SK-N-SH treated with all-trans-retinoic acid at 6 μM for 48 hours (cell line): Measurements from ENCODE around the gene CDCA7L.

Experiments
- ATAC-seq: fragments of 200-7000 bp; cut with Tn5 transposase; 3 replicates; pipeline ENCODE4 v1.9.1; 2020; ENCODE audit warnings: mild to moderate bottlenecking, moderate library complexity
- ARNTL ChIP-seq: fragments of 450-650 bp; formaldehyde crosslinking; IDR thresholded peaks from 2 replicates; pipeline ENCODE4 v1.5.0; 2020; ENCODE audit warnings: low read depth, mild to moderate bottlenecking, moderate library complexity, borderline replicate concordance
- BACH2 ChIP-seq: fragments of 250-450 bp; sonication (Bioruptor Pico); IDR thresholded peaks from 2 replicates; pipeline ENCODE4 v1.9.0; 2021; ENCODE audit warnings: mild to moderate bottlenecking, borderline replicate concordance
- CSDC2 ChIP-seq: fragments of 250-450 bp; sonication (Bioruptor Pico); IDR thresholded peaks from 2 replicates; pipeline ENCODE4 v1.5.0; 2020; ENCODE audit warnings: mild to moderate bottlenecking, moderate library complexity
- CSRNP3 ChIP-seq: fragments of 250-450 bp; sonication (Bioruptor Pico); IDR thresholded peaks from 2 replicates; pipeline ENCODE4 v1.5.1; 2021; ENCODE audit warnings: mild to moderate bottlenecking, moderate library complexity
- ESRRG ChIP-seq: fragments of 250-450 bp; sonication (Bioruptor Pico); IDR thresholded peaks from 2 replicates; pipeline ENCODE4 v1.6.1; 2021; ENCODE audit warnings: mild to moderate bottlenecking
- OSR1 ChIP-seq: fragments of 250-450 bp; sonication (Bioruptor Pico); IDR thresholded peaks from 2 replicates; pipeline ENCODE4 v1.8.0; 2022; ENCODE audit warnings: moderate library complexity, mild to moderate bottlenecking, inconsistent platforms
- PATZ1 ChIP-seq: fragments of 250-450 bp; sonication (Bioruptor Pico); IDR thresholded peaks from 2 replicates; pipeline ENCODE4 v1.8.0; 2020; ENCODE audit warnings: mild to moderate bottlenecking, moderate library complexity, borderline replicate concordance
- POU6F1 ChIP-seq: fragments of 250-450 bp; sonication (Bioruptor Pico); IDR thresholded peaks from 2 replicates; pipeline ENCODE4 v1.8.0; 2021; ENCODE audit warnings: low read depth, mild to moderate bottlenecking, moderate library complexity, borderline replicate concordance
- PPARA ChIP-seq: fragments of 250-450 bp; sonication (Bioruptor Pico); IDR thresholded peaks from 2 replicates; pipeline ENCODE4 v1.5.0; 2020; ENCODE audit warnings: mild to moderate bottlenecking, borderline replicate concordance
- RARB ChIP-seq: fragments of 250-450 bp; sonication (Bioruptor Pico); IDR thresholded peaks from 2 replicates; pipeline ENCODE4 v1.8.0; 2021; ENCODE audit warnings: mild to moderate bottlenecking, moderate library complexity
- SNAI2 ChIP-seq: fragments of 250-450 bp; sonication (Bioruptor Pico); IDR thresholded peaks from 2 replicates; pipeline ENCODE4 v1.5.0; 2020; ENCODE audit warnings: mild to moderate bottlenecking, moderate library complexity
- TCF4 ChIP-seq: fragments of 250-450 bp; sonication (Bioruptor Pico); IDR thresholded peaks from 2 replicates; pipeline ENCODE4 v1.8.0; 2021; ENCODE audit warnings: mild to moderate bottlenecking, moderate library complexity, borderline replicate concordance
- TOX ChIP-seq: fragments of 250-450 bp; sonication (Bioruptor Pico); IDR thresholded peaks from 2 replicates; pipeline ENCODE4 v1.8.0; 2021; ENCODE audit warnings: mild to moderate bottlenecking, moderate library complexity, borderline replicate concordance
- ZC3H10 ChIP-seq: fragments of 250-450 bp; sonication (Bioruptor Pico); IDR thresholded peaks from 2 replicates; pipeline ENCODE4 v1.5.1; 2021; ENCODE audit warnings: mild to moderate bottlenecking, moderate library complexity
- ZFP3 ChIP-seq: fragments of 250-450 bp; sonication (Bioruptor Pico); IDR thresholded peaks from 2 replicates; pipeline ENCODE4 v1.5.0; 2020; ENCODE audit warnings: mild to moderate bottlenecking, moderate library complexity
- ZFP30 ChIP-seq: fragments of 450-650 bp; formaldehyde crosslinking; IDR thresholded peaks from 2 replicates; pipeline ENCODE4 v1.5.0; 2022; ENCODE audit warnings: mild to moderate bottlenecking, moderate library complexity
- ZNF565 ChIP-seq: fragments of 450-650 bp; formaldehyde crosslinking; conservative IDR thresholded peaks from 2 replicates; pipeline ENCODE4 v1.5.0; 2020; ENCODE audit warnings: low read depth, mild to moderate bottlenecking, moderate library complexity
- ZNF70 ChIP-seq: fragments of 450-650 bp; formaldehyde crosslinking; IDR thresholded peaks from 2 replicates; pipeline ENCODE4 v1.5.0; 2020; ENCODE audit warnings: mild to moderate bottlenecking, moderate library complexity
- TF ChIP-seq, protein P1 (sequence below): fragments of 250-450 bp; sonication (Bioruptor Pico); IDR thresholded peaks from 2 replicates; pipeline ENCODE4 v1.5.0; 2020; ENCODE audit warnings: mild to moderate bottlenecking, moderate library complexity

CDCA7L gene

DNA sequence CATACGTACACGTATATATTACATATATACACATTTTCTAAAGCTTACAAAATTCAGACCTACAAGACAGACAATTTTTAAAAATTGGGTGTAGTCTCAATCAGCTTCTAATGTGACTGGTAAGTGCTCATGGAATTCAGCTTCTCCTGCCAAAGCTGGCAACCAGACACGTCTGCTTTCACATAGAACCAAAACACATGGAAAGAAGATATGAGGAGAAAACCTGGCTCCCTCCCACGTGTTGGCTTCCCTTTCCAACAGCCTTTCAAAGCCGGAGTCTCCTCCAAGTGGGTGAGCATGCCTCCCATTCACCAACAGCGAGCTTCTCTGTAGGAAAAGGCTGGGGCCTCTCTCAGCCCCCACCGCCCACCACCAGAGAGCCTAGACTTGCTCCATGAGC lies 33.4 kb downstream of the CDCA7L start:
- TF ChIP-seq TCF4 (CRISPR knock-in tag) (no peak), ESRRG (no peak), SNAI2 (CRISPR knock-in tag) (no peak), CSDC2 (CRISPR knock-in tag) (no peak), ZFP3 (CRISPR knock-in tag) (no peak), POU6F1 (CRISPR knock-in tag) (no peak), ZC3H10 (CRISPR knock-in tag) (no peak)

GRCh38 chr7:21911341-21911875 lies 34.3 kb downstream of the CDCA7L start:
- TF ChIP-seq RARB (CRISPR knock-in tag) (no peak), OSR1 (CRISPR knock-in tag) (no peak), BACH2 (no peak), ZFP30 (no peak), PATZ1 (CRISPR knock-in tag) (no peak), ARNTL (CRISPR knock-in tag) (no peak), TOX (no peak), ZC3H10 (CRISPR knock-in tag) (no peak), TCF4 (CRISPR knock-in tag) (no peak), ZNF70 (CRISPR knock-in tag) (no peak), CSRNP3 (CRISPR knock-in tag) (no peak), ZNF565 (CRISPR knock-in tag) (no peak), PPARA (CRISPR knock-in tag) (no peak), POU6F1 (CRISPR knock-in tag) (no peak), ESRRG (no peak)
- peak; percentile 39; the same call in 1 of the 3 replicates for ATAC-seq

More for the DNA sequence above, 33.4 kb downstream of the CDCA7L start:
- ATAC-seq, result no peak; the same call in 2 of the 3 replicates

DNA sequence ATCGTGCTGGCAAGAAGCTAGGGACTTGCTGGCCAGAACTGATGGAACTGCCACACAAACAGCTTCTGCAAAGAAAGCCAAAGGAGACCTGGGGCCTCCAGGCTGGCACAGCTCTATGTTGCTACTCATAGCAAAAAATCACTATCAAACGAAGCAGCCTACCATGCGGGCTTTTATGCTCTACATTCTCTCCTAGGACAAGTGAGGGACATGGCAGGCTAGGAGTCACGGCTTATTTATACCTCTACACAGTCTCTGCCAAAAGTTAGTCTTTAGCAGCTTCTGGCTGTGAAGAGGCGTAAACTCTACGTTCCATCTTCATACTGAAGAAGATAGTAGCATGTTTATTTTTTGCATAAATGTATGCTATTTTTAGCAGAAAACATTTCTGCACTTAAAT lies 35.4 kb downstream of the CDCA7L start:
- no peak for ATAC-seq

More for the DNA sequence above, 35.4 kb downstream of the CDCA7L start:
- TF ChIP-seq POU6F1 (CRISPR knock-in tag) (no peak), ZFP3 (CRISPR knock-in tag) (no peak), PATZ1 (CRISPR knock-in tag) (no peak)
- TF ChIP-seq, protein P1, sequence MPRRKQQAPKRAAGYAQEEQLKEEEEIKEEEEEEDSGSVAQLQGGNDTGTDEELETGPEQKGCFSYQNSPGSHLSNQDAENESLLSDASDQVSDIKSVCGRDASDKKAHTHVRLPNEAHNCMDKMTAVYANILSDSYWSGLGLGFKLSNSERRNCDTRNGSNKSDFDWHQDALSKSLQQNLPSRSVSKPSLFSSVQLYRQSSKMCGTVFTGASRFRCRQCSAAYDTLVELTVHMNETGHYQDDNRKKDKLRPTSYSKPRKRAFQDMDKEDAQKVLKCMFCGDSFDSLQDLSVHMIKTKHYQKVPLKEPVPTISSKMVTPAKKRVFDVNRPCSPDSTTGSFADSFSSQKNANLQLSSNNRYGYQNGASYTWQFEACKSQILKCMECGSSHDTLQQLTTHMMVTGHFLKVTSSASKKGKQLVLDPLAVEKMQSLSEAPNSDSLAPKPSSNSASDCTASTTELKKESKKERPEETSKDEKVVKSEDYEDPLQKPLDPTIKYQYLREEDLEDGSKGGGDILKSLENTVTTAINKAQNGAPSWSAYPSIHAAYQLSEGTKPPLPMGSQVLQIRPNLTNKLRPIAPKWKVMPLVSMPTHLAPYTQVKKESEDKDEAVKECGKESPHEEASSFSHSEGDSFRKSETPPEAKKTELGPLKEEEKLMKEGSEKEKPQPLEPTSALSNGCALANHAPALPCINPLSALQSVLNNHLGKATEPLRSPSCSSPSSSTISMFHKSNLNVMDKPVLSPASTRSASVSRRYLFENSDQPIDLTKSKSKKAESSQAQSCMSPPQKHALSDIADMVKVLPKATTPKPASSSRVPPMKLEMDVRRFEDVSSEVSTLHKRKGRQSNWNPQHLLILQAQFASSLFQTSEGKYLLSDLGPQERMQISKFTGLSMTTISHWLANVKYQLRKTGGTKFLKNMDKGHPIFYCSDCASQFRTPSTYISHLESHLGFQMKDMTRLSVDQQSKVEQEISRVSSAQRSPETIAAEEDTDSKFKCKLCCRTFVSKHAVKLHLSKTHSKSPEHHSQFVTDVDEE (CRISPR knock-in tag), result no peak
